GM19025 (cell line): ENCODE data around the gene PCDHB11.
"Not testable (repeated sequence)": the region's sequence is repeated elsewhere in the genome, so short reads cannot be mapped to it uniquely, and the experiment has no call there.

Experiments
- ATAC-seq: cut with Tn5 transposase; IDR thresholded peaks from one replicate; pipeline ENCODE4 v1.9.1; 2021; ENCODE audit warnings: mild to moderate bottlenecking, low read depth, moderate library complexity; ENCODE audit not compliant: unreplicated experiment

PCDHB11 gene

GRCh38 chr5:141184117-141184855 lies 15.1 kb upstream of the PCDHB11 start:
- ATAC-seq: not testable (repeated sequence)

GRCh38 chr5:141186897-141187512 lies 12.4 kb upstream of the PCDHB11 start, which contains the start of gene PCDHB9:
TSS of gene PCDHB9 (plus strand) at chr5:141187161. CDS start at chr5:141187319, 158 bp downstream.
- no peak for ATAC-seq

GRCh38 chr5:141188682-141189081 lies 10.7 kb upstream of the PCDHB11 start:
- not testable (repeated sequence) for ATAC-seq

- not testable (repeated sequence) for ATAC-seq
These were observed 10.3 kb upstream of the PCDHB11 start for GRCh38 chr5:141189131-141189530.

GRCh38 chr5:141192110-141192725 lies 7.2 kb upstream of the PCDHB11 start, which contains the start of gene PCDHB10:
TSS of gene PCDHB10 (plus strand) at chr5:141192353. CDS start at chr5:141192553, 200 bp downstream.
- no peak for ATAC-seq

- ATAC-seq: not testable (repeated sequence)
These were observed 5.1 kb upstream of the PCDHB11 start for GRCh38 chr5:141194332-141194731.

- ATAC-seq: no peak
These were observed 3.1 kb upstream of the PCDHB11 start for GRCh38 chr5:141196363-141196762.

GRCh38 chr5:141201126-141201525 lies 1.7 kb downstream of the PCDHB11 start:
- ATAC-seq: not testable (repeated sequence)

- ATAC-seq: not testable (repeated sequence)
These were observed 2.2 kb downstream of the PCDHB11 start for GRCh38 chr5:141201646-141202045.

- no peak for ATAC-seq
These were observed 9.1 kb downstream of the PCDHB11 start, which contains the start of gene PCDHB12 for GRCh38 chr5:141208478-141208877. TSS of gene PCDHB12 (plus strand) at chr5:141208719. CDS start at chr5:141208908, 189 bp downstream.

- not testable (repeated sequence) for ATAC-seq
These were observed 10.9 kb downstream of the PCDHB11 start for GRCh38 chr5:141210281-141210680.

GRCh38 chr5:141210849-141211248 lies 11.4 kb downstream of the PCDHB11 start:
- ATAC-seq: not testable (repeated sequence)

GRCh38 chr5:141213656-141214339 lies 14.4 kb downstream of the PCDHB11 start, which contains the start of gene PCDHB13:
TSS of gene PCDHB13 (plus strand) at chr5:141213919. CDS start at chr5:141214124, 205 bp downstream.
- ATAC-seq: not testable (repeated sequence)

GRCh38 chr5:141214583-141214982 lies 15.2 kb downstream of the PCDHB11 start:
- not testable (repeated sequence) for ATAC-seq

- ATAC-seq: not testable (repeated sequence)
These were observed 16.1 kb downstream of the PCDHB11 start for GRCh38 chr5:141215504-141215903.

- ATAC-seq: not testable (repeated sequence)
These were observed 16.6 kb downstream of the PCDHB11 start for GRCh38 chr5:141216035-141216434.

- no peak for ATAC-seq
These were observed 23.8 kb downstream of the PCDHB11 start, which contains the start of gene PCDHB14 for GRCh38 chr5:141223112-141223783. TSS of gene PCDHB14 (plus strand) at chr5:141223343. CDS start at chr5:141223506, 163 bp downstream.

GRCh38 chr5:141224844-141225243 lies 25.4 kb downstream of the PCDHB11 start:
- not testable (repeated sequence) for ATAC-seq

- ATAC-seq: not testable (repeated sequence)
These were observed 26.0 kb downstream of the PCDHB11 start for GRCh38 chr5:141225421-141225820.
